Panc1 (cell line): ENCODE data around the gene KIF24. TPM values are rescaled to one million over a fixed set of nuclear protein-coding genes. Genes with fewer than 3 reads are reported as not detected.

Experiments
- ATAC-seq: fragments of 200-7000 bp; cut with Tn5 transposase; 2 replicates; pipeline ENCODE4 v1.9.1; 2020; ENCODE audit warnings: mild to moderate bottlenecking, moderate library complexity
- BruUV-seq: library from RNA; stranded (reverse); fragments of 400-500 nt; replicated peaks from 2 replicates; lab custom pipeline; 2021; lab: Mats Ljungman, UMichigan
- CTCF ChIA-PET: fragments of 300-600 bp; sonication (Branson Sonifier 250); formaldehyde crosslinking; loops from one replicate; lab custom pipeline; 2022; ENCODE audit warnings: antibody characterized with exemption; lab: Charles Lee
- POLR2A ChIA-PET: fragments of 300-600 bp; sonication (Branson Sonifier 250); formaldehyde crosslinking; loops from one replicate; lab custom pipeline; 2022; ENCODE audit warnings: antibody characterized with exemption; lab: Charles Lee
- DNase-seq: peaks from one replicate; pipeline ENCODE4 v3.0.0-alpha.2; 2010; ENCODE audit warnings: low read depth, low spot score
- H3K27ac ChIP-seq: 2 replicates; pipeline ENCODE4 v1.5.1; 2011; ENCODE audit warnings: mild to moderate bottlenecking, low read length, inconsistent platforms
- H3K27me3 ChIP-seq: fragments of 200-500 bp; sonication (Bioruptor generic); 2 replicates; pipeline ENCODE4 v1.6.0; 2014; ENCODE audit warnings: low read length, inconsistent platforms; ENCODE audit not compliant: control insufficient read depth, insufficient read depth
- H3K36me3 ChIP-seq: fragments of 200-500 bp; sonication (Bioruptor generic); 2 replicates; pipeline ENCODE4 v1.5.1; 2014; ENCODE audit warnings: inconsistent platforms, mild to moderate bottlenecking, low read length, moderate library complexity; ENCODE audit not compliant: control insufficient read depth, insufficient read depth
- H3K4me1 ChIP-seq: 2 replicates; pipeline ENCODE4 v1.5.1; 2011; ENCODE audit warnings: inconsistent platforms, mild to moderate bottlenecking, low read length, moderate library complexity; ENCODE audit not compliant: control insufficient read depth, insufficient read depth
- H3K4me3 ChIP-seq, 2 experiments: 2 replicates each; pipeline ENCODE4 v1.5.1; 2011 to 2012; ENCODE audit warnings: low read depth in 2 of 2, low read length in 2 of 2, mild to moderate bottlenecking in 2 of 2, inconsistent platforms in 1 of 2, moderate library complexity in 1 of 2
- H3K9me3 ChIP-seq: fragments of 200-500 bp; sonication (Bioruptor generic); 2 replicates; pipeline ENCODE4 v1.5.1; 2014; ENCODE audit warnings: low read depth, mild to moderate bottlenecking, inconsistent platforms, low read length, moderate library complexity; ENCODE audit not compliant: control insufficient read depth, insufficient read depth
- CTCF ChIP-seq: fragments of 450-650 bp; IDR thresholded peaks from 2 replicates; pipeline ENCODE4 v1.5.1; 2017; ENCODE audit warnings: mild to moderate bottlenecking
- POLR2AphosphoS5 ChIP-seq: IDR thresholded peaks from 2 replicates; pipeline ENCODE4 v1.6.1; 2012; ENCODE audit warnings: mild to moderate bottlenecking, low read depth, low read length, moderate library complexity
- REST ChIP-seq, 2 experiments: IDR thresholded peaks; 2 replicates each; pipeline ENCODE4 v1.6.1; 2011 to 2012; ENCODE audit warnings: low read depth in 2 of 2, control low read depth in 1 of 2, low read length in 1 of 2, mild to moderate bottlenecking in 1 of 2, moderate library complexity in 1 of 2; ENCODE audit not compliant: insufficient read depth in 1 of 2
- SIN3A ChIP-seq: IDR thresholded peaks from 2 replicates; pipeline ENCODE4 v1.6.1; 2012; ENCODE audit warnings: low read depth, mild to moderate bottlenecking, low read length, moderate library complexity, borderline replicate concordance; ENCODE audit not compliant: insufficient read depth
- TCF7L2 ChIP-seq: IDR thresholded peaks from 2 replicates; pipeline ENCODE4 v1.6.1; 2011; ENCODE audit warnings: mild to moderate bottlenecking, low read depth, low read length, inconsistent platforms
- in situ Hi-C: cut with HindIII; loops from 2 replicates; pipeline ENCODE4 v1.10.0; 2016; ENCODE audit warnings: low sequenced_read_pairs, low pct_unique_long_range_greater_than_20kb
- intact Hi-C: fragments of 100-400 bp; cut with micrococcal nuclease; formaldehyde crosslinking; loops from one replicate; pipeline ENCODE4 v1.10.0; 2022; ENCODE audit not compliant: unreplicated experiment
- total RNA-seq: library from RNA; stranded (reverse); gene quantifications from one replicate; pipeline ENCODE4 v1.2.1, GENCODE V29; 2021; ENCODE audit not compliant: unreplicated experiment

KIF24 gene
- total RNA-seq, 1 experiment from 2014 or later: 7.2 TPM

- H3K27ac ChIP-seq: no peak overlapping the region
- BruUV-seq: no TSS peak
- no peak for DNase-seq
- POLR2A ChIA-PET: interaction anchor here (0.5 kb wide), 1 partner anchor 30 kb away, joined by 4 read pairs; no protein-coding TSS in a partner anchor
- in situ Hi-C loops (no loop called here), intact Hi-C loops (no loop called here)
- no peak overlapping the region for H3K4me3 ChIP-seq
- H3K36me3 ChIP-seq: no peaks in the 10 kb centered on the region
- CTCF ChIA-PET: interaction anchor here (0.7 kb wide), 1 partner anchor 32 kb away, joined by 6 read pairs; no protein-coding TSS in a partner anchor
- TF ChIP-seq POLR2AphosphoS5 (no peak), TCF7L2 (no peak), CTCF (no peak), SIN3A (no peak), REST (IDR thresholded peaks at IDR 0.05; ENCODE audit: insufficient read depth in 1 of 2, low read depth in 2 of 2, low read length in 1 of 2) (no peak)
- H3K9me3 ChIP-seq: no peaks in the 10 kb centered on the region
- no peaks in the 10 kb centered on the region for H3K4me1 ChIP-seq
- 0 out of 2 replicates have a peak, but pooled peaks have one; percentile 22 for ATAC-seq
- H3K27me3 ChIP-seq: no peaks in the 10 kb centered on the region
Measured at GRCh38 chr9:34346873-34347799, 18.1 kb upstream of the KIF24 start.

DNA sequence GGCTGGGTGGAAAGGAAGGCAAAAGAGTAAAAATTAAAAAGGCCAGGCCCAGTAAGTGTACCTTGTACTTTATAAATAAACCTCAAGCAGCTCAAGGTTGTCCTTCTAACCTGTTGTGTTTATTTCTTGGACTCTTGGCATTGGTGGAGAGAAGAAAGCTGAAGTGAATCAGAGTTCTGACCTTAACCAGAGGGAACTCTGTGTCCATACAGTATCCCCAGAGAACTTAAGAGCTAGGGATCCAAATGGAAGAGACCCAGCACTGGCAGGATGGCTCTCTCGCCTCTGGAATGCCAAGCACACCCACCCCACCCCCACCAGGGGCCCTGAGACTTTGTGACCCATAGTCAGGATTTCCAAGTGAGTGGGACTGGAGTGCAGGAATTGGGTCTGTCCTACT lies 14.5 kb upstream of the KIF24 start:
- in situ Hi-C loops: no loop called here
- ChIA-PET CTCF (interaction anchor here (0.6 kb wide), 1 partner anchor 106 kb away, joined by 5 read pairs; no protein-coding TSS in a partner anchor), POLR2A (no interaction called here)
- Histone ChIP-seq H3K4me3 (no peak overlapping the region), H3K36me3 (no peaks in the 10 kb centered on the region; the same call in 1 of the 2 replicates), H3K27ac (no peak overlapping the region), H3K4me1 (no peaks in the 10 kb centered on the region), H3K9me3 (no peaks in the 10 kb centered on the region), H3K27me3 (no peaks in the 10 kb centered on the region)
- DNase-seq (no peak), ATAC-seq (no peak)
- no TSS peak for BruUV-seq
- intact Hi-C loops: no loop called here
- TF ChIP-seq SIN3A: no peak
- no peak for TF ChIP-seq REST (IDR thresholded peaks at IDR 0.05; ENCODE audit: insufficient read depth in 1 of 2, low read depth in 2 of 2, low read length in 1 of 2)
- TF ChIP-seq TCF7L2: no peak
- TF ChIP-seq CTCF: no peak
- no peak for TF ChIP-seq POLR2AphosphoS5
